ENCODE results near the gene C6orf132. TPM values are rescaled to one million over a fixed set of nuclear protein-coding genes. Genes with fewer than 3 reads are reported as not detected.

The C6orf132 gene
- total and polyA plus RNA-seq, 10 of the 15 experiments (the other 5 are each of a cell fraction or from before 2014, with no cell fraction given), result 0.04 to 0.05 TPM; not detected in 8

- no peak for TF ChIP-seq MAX (IDR thresholded peaks at IDR 0.05; ENCODE audit: low read depth, low read length)
- no peak for TF ChIP-seq NFIC (IDR thresholded peaks at IDR 0.05; ENCODE audit: low read depth, low read length)
These were observed 50.7 kb downstream of the C6orf132 start (continued) for GRCh38 chr6:42091718-42092023.

- RAD21 ChIA-PET (ENCODE audit: unreplicated experiment), result no interaction called here
- Histone ChIP-seq H3K9me3 (replicated peaks; ENCODE audit: control insufficient read depth, insufficient read depth, low read length) (no peaks in the 10 kb centered on the region), H3K36me3 (ENCODE audit: control insufficient read depth in 2 of 2, insufficient read depth in 2 of 2, low read length in 1 of 2) (no peaks in the 10 kb centered on the region), H3K4me1 (ENCODE audit: control insufficient read depth, insufficient read depth, low read length) (no peaks in the 10 kb centered on the region), H3K4me3 (no peak overlapping the region), H3K27me3 (replicated peaks in 1 of 2; ENCODE audit: control insufficient read depth in 2 of 2, insufficient read depth in 2 of 2, low read length in 1 of 2) (no peaks in the 10 kb centered on the region; a peak in 1 of 4 replicates), H3K4me2 (ENCODE audit: control insufficient read depth, insufficient read depth) (no peak overlapping the region), H4K20me1 (ENCODE audit: control insufficient read depth, insufficient read depth) (no peaks in the 10 kb centered on the region), H3K27ac (ENCODE audit: control insufficient read depth, insufficient read depth) (no peak overlapping the region), H3K9ac (ENCODE audit: control insufficient read depth, insufficient read depth, low read length) (no peak overlapping the region), H3K79me2 (ENCODE audit: control insufficient read depth, insufficient read depth, low read length) (no peaks in the 10 kb centered on the region), H2AFZ (ENCODE audit: control insufficient read depth, low read depth, low read length) (no peak overlapping the region)
- POLR2A ChIA-PET, result no interaction called here
- no TSS peak for BruUV-seq (replicated peaks)
- SMC1A ChIA-PET (ENCODE audit: uncharacterized antibody, unreplicated experiment), result interaction anchor here (0.6 to 1.6 kb wide), 2 partner anchors 13 to 72 kb away, joined by 3 to 4 read pairs; no protein-coding TSS in a partner anchor
- in situ Hi-C loops (cut with MboI), result no loop called here
- CTCF ChIA-PET, result interaction anchor here (1.0 to 3.9 kb wide), 2 partner anchors 11 to 13 kb away, joined by 3 to 21 read pairs; no protein-coding TSS in a partner anchor
- no peak for DNase-seq (ENCODE audit: low read depth, low spot score)
- no peak for ATAC-seq
- 78% methylated on average over 10 of the region's 10 CpGs for WGBS (ENCODE audit: insufficient coverage, insufficient replicate concordance, low lambda C conversion rate, missing lambda C conversion rate)
- FAIRE-seq, result no peak
- intact Hi-C loops (cut with micrococcal nuclease; ENCODE audit: unreplicated experiment), result no loop called here
- TF ChIP-seq, protein P1, sequence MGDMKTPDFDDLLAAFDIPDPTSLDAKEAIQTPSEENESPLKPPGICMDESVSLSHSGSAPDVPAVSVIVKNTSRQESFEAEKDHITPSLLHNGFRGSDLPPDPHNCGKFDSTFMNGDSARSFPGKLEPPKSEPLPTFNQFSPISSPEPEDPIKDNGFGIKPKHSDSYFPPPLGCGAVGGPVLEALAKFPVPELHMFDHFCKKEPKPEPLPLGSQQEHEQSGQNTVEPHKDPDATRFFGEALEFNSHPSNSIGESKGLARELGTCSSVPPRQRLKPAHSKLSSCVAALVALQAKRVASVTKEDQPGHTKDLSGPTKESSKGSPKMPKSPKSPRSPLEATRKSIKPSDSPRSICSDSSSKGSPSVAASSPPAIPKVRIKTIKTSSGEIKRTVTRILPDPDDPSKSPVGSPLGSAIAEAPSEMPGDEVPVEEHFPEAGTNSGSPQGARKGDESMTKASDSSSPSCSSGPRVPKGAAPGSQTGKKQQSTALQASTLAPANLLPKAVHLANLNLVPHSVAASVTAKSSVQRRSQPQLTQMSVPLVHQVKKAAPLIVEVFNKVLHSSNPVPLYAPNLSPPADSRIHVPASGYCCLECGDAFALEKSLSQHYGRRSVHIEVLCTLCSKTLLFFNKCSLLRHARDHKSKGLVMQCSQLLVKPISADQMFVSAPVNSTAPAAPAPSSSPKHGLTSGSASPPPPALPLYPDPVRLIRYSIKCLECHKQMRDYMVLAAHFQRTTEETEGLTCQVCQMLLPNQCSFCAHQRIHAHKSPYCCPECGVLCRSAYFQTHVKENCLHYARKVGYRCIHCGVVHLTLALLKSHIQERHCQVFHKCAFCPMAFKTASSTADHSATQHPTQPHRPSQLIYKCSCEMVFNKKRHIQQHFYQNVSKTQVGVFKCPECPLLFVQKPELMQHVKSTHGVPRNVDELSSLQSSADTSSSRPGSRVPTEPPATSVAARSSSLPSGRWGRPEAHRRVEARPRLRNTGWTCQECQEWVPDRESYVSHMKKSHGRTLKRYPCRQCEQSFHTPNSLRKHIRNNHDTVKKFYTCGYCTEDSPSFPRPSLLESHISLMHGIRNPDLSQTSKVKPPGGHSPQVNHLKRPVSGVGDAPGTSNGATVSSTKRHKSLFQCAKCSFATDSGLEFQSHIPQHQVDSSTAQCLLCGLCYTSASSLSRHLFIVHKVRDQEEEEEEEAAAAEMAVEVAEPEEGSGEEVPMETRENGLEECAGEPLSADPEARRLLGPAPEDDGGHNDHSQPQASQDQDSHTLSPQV (IDR thresholded peaks at IDR 0.05), result no peak
- TF ChIP-seq SUPT20H (IDR thresholded peaks at IDR 0.05; ENCODE audit: borderline replicate concordance, control insufficient read depth, low read depth, low read length) (no peak), MTA3 (IDR thresholded peaks at IDR 0.05; ENCODE audit: borderline replicate concordance, low read length) (no peak), DPF2 (IDR thresholded peaks at IDR 0.05) (no peak), MYC (IDR thresholded peaks at IDR 0.05; ENCODE audit: insufficient read depth, insufficient read length, insufficient replicate concordance, low read length, severe bottlenecking) (no peak), CBX3 (IDR thresholded peaks at IDR 0.05; ENCODE audit: borderline replicate concordance, low read depth) (no peak), HDAC2 (IDR thresholded peaks at IDR 0.05) (no peak), ZNF384 (IDR thresholded peaks at IDR 0.05; ENCODE audit: borderline replicate concordance, low read depth, low read length) (no peak), NR2C1 (IDR thresholded peaks at IDR 0.05) (no peak), HCFC1 (IDR thresholded peaks at IDR 0.05; ENCODE audit: low read length) (no peak), EZH2 (IDR thresholded peaks at IDR 0.05; ENCODE audit: borderline replicate concordance, control insufficient read depth, low read depth, low read length) (no peak)
- TF ChIP-seq, protein P2, sequence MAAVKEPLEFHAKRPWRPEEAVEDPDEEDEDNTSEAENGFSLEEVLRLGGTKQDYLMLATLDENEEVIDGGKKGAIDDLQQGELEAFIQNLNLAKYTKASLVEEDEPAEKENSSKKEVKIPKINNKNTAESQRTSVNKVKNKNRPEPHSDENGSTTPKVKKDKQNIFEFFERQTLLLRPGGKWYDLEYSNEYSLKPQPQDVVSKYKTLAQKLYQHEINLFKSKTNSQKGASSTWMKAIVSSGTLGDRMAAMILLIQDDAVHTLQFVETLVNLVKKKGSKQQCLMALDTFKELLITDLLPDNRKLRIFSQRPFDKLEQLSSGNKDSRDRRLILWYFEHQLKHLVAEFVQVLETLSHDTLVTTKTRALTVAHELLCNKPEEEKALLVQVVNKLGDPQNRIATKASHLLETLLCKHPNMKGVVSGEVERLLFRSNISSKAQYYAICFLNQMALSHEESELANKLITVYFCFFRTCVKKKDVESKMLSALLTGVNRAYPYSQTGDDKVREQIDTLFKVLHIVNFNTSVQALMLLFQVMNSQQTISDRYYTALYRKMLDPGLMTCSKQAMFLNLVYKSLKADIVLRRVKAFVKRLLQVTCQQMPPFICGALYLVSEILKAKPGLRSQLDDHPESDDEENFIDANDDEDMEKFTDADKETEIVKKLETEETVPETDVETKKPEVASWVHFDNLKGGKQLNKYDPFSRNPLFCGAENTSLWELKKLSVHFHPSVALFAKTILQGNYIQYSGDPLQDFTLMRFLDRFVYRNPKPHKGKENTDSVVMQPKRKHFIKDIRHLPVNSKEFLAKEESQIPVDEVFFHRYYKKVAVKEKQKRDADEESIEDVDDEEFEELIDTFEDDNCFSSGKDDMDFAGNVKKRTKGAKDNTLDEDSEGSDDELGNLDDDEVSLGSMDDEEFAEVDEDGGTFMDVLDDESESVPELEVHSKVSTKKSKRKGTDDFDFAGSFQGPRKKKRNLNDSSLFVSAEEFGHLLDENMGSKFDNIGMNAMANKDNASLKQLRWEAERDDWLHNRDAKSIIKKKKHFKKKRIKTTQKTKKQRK (IDR thresholded peaks at IDR 0.05; ENCODE audit: low read depth, low read length), result no peak
These were observed 51.4 kb downstream of the C6orf132 start for GRCh38 chr6:42090819-42091717.

All from GM12878 (cell line).